HG03175 (cell line): ENCODE results near the gene TPRA1.
"Not testable (repeated sequence)": the region's sequence is repeated elsewhere in the genome, so short reads cannot be mapped to it uniquely, and the experiment has no call there.

ENCODE experiments used
- ATAC-seq: cut with Tn5 transposase; IDR thresholded peaks from one replicate; pipeline ENCODE4 v1.9.1; 2021; ENCODE audit warnings: mild to moderate bottlenecking, moderate library complexity; ENCODE audit not compliant: unreplicated experiment

The TPRA1 gene

GRCh38 chr3:127539366-127540060, 51.0 kb downstream of the TPRA1 start:
- no peak for ATAC-seq

GRCh38 chr3:127538569-127538968, 52.0 kb downstream of the TPRA1 start:
- ATAC-seq: no peak

- ATAC-seq: no peak
These were observed 53.4 kb downstream of the TPRA1 start for GRCh38 chr3:127536830-127537812.

GRCh38 chr3:127535901-127536829, 54.4 kb downstream of the TPRA1 start:
- no peak for ATAC-seq

GRCh38 chr3:127535106-127535785, 55.3 kb downstream of the TPRA1 start:
- ATAC-seq: no peak

- ATAC-seq: no peak
These were observed 56.0 kb downstream of the TPRA1 start for GRCh38 chr3:127534564-127534963.

- no peak for ATAC-seq
These were observed 56.4 kb downstream of the TPRA1 start for GRCh38 chr3:127534161-127534451.

- ATAC-seq: no peak
These were observed 57.9 kb downstream of the TPRA1 start for GRCh38 chr3:127532561-127533203.

- no peak for ATAC-seq
These were observed 58.7 kb downstream of the TPRA1 start for GRCh38 chr3:127531821-127532220.

- ATAC-seq: not testable (repeated sequence)
These were observed 59.7 kb downstream of the TPRA1 start for GRCh38 chr3:127530863-127531262.

GRCh38 chr3:127529346-127530188, 61.0 kb downstream of the TPRA1 start:
- no peak for ATAC-seq

- no peak for ATAC-seq
These were observed 65.2 kb downstream of the TPRA1 start for GRCh38 chr3:127525373-127525772.

GRCh38 chr3:127524296-127524896, 66.1 kb downstream of the TPRA1 start:
- ATAC-seq: no peak
